ENCODE data around the gene PER1. TPM values are rescaled to one million over a fixed set of nuclear protein-coding genes. Genes with fewer than 3 reads are reported as not detected.

Gene PER1
- total and polyA plus RNA-seq, 2 of the 8 experiments (the other 6 are each of a cell fraction or from before 2014, with no cell fraction given), result 9.6 to 38.0 TPM

DNA sequence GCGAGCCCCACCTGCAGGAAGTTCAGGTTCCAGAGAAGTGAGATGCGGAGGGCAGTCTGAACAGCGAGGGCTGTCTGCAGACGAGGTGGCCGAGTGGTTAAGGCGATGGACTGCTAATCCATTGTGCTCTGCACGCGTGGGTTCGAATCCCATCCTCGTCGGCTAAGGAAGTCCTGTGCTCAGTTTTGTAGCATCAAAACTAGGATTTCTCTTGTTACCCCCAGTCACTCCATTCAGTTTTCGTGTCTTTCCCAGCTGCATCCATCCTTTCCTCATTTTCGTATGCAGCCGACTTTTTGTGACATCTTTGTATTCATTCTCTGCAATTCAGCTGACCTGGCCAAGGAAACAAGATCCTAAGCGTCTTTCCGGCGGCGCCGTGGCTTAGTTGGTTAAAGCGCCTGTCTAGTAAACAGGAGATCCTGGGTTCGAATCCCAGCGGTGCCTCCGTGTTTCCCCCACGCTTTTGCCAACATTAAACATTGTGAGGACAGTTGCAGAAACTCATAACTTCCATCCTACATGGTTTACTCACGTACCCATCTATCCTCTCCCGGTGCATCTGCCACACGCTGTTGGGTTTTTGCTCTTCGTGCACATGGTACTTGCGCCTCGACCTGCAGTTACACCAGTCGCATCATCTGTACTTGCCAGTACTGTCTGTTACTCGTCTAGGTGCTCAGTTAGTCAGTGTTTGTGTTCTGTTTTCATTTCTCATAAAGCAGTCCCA lies 34.7 kb upstream of the PER1 start (continued):
- TF ChIP-seq PHF8 (conservative IDR thresholded peaks at IDR 0.05; ENCODE audit: low read depth, low read length) (no peak), BCL11A (IDR thresholded peaks at IDR 0.05; ENCODE audit: low read depth in 2 of 2, low read length in 2 of 2) (no peak), RXRA (IDR thresholded peaks at IDR 0.05; ENCODE audit: insufficient read depth, low read depth, low read length) (no peak), TBP (IDR thresholded peaks at IDR 0.05; ENCODE audit: low read depth, low read length) (peak; percentile 98), EGR1 (IDR thresholded peaks at IDR 0.05; ENCODE audit: borderline replicate concordance, low read depth, low read length) (no peak), SP1 (IDR thresholded peaks at IDR 0.05; ENCODE audit: low read depth, low read length) (no peak), NRF1 (IDR thresholded peaks at IDR 0.05; ENCODE audit: low read depth, low read length) (peak; percentile 24; the same call in 1 of the 2 replicates), SRF (IDR thresholded peaks at IDR 0.05; ENCODE audit: low read depth, low read length) (no peak), YY1 (IDR thresholded peaks at IDR 0.05; ENCODE audit: low read depth, low read length) (no peak), BRCA1 (IDR thresholded peaks at IDR 0.05; ENCODE audit: low read depth, low read length) (no peak; the same call in 1 of the 2 replicates), CBX8 (IDR thresholded peaks at IDR 0.05; ENCODE audit: borderline replicate concordance, low read depth, low read length) (no peak), SUZ12 (IDR thresholded peaks at IDR 0.05; ENCODE audit: low read length) (no peak), TEAD4 (IDR thresholded peaks at IDR 0.05; ENCODE audit: low read depth, low read length) (peak; percentile 88), POLR2A (IDR thresholded peaks at IDR 0.05; ENCODE audit: control extremely low read depth in 1 of 2, low read depth in 2 of 2, low read length in 2 of 2) (no peak), RNF2 (IDR thresholded peaks at IDR 0.05; ENCODE audit: borderline replicate concordance, low read depth, low read length, missing control alignments, poor library complexity, severe bottlenecking) (no peak), ZNF274 (IDR thresholded peaks at IDR 0.05; ENCODE audit: borderline replicate concordance, extremely low read depth, low read length) (no peak), RFX5 (IDR thresholded peaks at IDR 0.05; ENCODE audit: borderline replicate concordance, low read depth, low read length) (no peak)

All from H1 (cell line).